ENCODE results near the gene LHFPL6. TPM values are rescaled to one million over a fixed set of nuclear protein-coding genes. Genes with fewer than 3 reads are reported as not detected.

The LHFPL6 gene
- total RNA-seq, 2 donors from 2014 or later = 0.52 to 2.8 TPM

GRCh38 chr13:39405107-39405506, 197.9 kb downstream of the LHFPL6 start:
- DNase-seq (ENCODE audit: low spot score in 2 of 2) (no peak), ATAC-seq (no peak)
- Mint-ChIP-seq H3K9me3 (peaks cover 0 to 3% of the 10 kb centered on the region in 2 donors), H3K27ac (no peak overlapping the region), H3K36me3 (no peaks in the 10 kb centered on the region)

- Mint-ChIP-seq H3K9me3 (peaks cover 0 to 3% of the 10 kb centered on the region in 2 donors), H3K27ac (no peak overlapping the region), H3K36me3 (no peaks in the 10 kb centered on the region)
- DNase-seq (ENCODE audit: low spot score in 2 of 2) = no peak
- no peak for ATAC-seq
Measured at GRCh38 chr13:39403106-39403505, 199.9 kb downstream of the LHFPL6 start.

GRCh38 chr13:39402221-39402970, 200.6 kb downstream of the LHFPL6 start:
- DNase-seq (ENCODE audit: low spot score in 2 of 2) (no peak), ATAC-seq (no peak)
- peaks cover 0 to 3% of the 10 kb centered on the region in 2 donors for H3K9me3 Mint-ChIP-seq
- H3K36me3 Mint-ChIP-seq = no peaks in the 10 kb centered on the region
- H3K27ac Mint-ChIP-seq = no peak overlapping the region

GRCh38 chr13:39401756-39402155, 201.2 kb downstream of the LHFPL6 start:
- H3K36me3 Mint-ChIP-seq = no peaks in the 10 kb centered on the region
- DNase-seq (ENCODE audit: low spot score in 2 of 2) (no peak), ATAC-seq (no peak)
- no peak overlapping the region for H3K27ac Mint-ChIP-seq
- H3K9me3 Mint-ChIP-seq = no peaks in the 10 kb centered on the region

- H3K9me3 Mint-ChIP-seq = no peaks in the 10 kb centered on the region
- ATAC-seq = peak in 1 of 2 donors; percentile 48
- no peaks in the 10 kb centered on the region for H3K36me3 Mint-ChIP-seq
Measured at GRCh38 chr13:39401046-39401705, 201.8 kb downstream of the LHFPL6 start.

GRCh38 chr13:39399102-39399501, 203.9 kb downstream of the LHFPL6 start:
- ATAC-seq = no peak
- H3K9me3 Mint-ChIP-seq = no peaks in the 10 kb centered on the region

More at GRCh38 chr13:39401046-39401705, 201.8 kb downstream of the LHFPL6 start:
- H3K27ac Mint-ChIP-seq = no peak overlapping the region
- no peak for DNase-seq (ENCODE audit: low spot score in 2 of 2)

GRCh38 chr13:39397896-39398265, 205.1 kb downstream of the LHFPL6 start:
- no peak overlapping the region for H3K27ac Mint-ChIP-seq
- ATAC-seq (no peak), DNase-seq (ENCODE audit: low spot score in 2 of 2) (no peak)
- H3K36me3 Mint-ChIP-seq = no peaks in the 10 kb centered on the region
- H3K9me3 Mint-ChIP-seq = no peaks in the 10 kb centered on the region

More at GRCh38 chr13:39399102-39399501, 203.9 kb downstream of the LHFPL6 start:
- no peak overlapping the region for H3K27ac Mint-ChIP-seq
- H3K36me3 Mint-ChIP-seq = no peaks in the 10 kb centered on the region
- DNase-seq (ENCODE audit: low spot score in 2 of 2) = no peak

- Mint-ChIP-seq H3K9me3 (no peaks in the 10 kb centered on the region), H3K27ac (no peak overlapping the region), H3K36me3 (no peaks in the 10 kb centered on the region)
- ATAC-seq = no peak
- no peak for DNase-seq (ENCODE audit: low spot score in 2 of 2)
Measured at GRCh38 chr13:39397226-39397895, 205.6 kb downstream of the LHFPL6 start.

- Mint-ChIP-seq H3K36me3 (no peaks in the 10 kb centered on the region), H3K27ac (no peak overlapping the region), H3K9me3 (no peaks in the 10 kb centered on the region)
- DNase-seq (ENCODE audit: low spot score in 2 of 2) (no peak), ATAC-seq (no peak)
Measured at GRCh38 chr13:39394796-39395678, 208.0 kb downstream of the LHFPL6 start.

GRCh38 chr13:39391761-39392160, 211.2 kb downstream of the LHFPL6 start:
- Mint-ChIP-seq H3K36me3 (no peaks in the 10 kb centered on the region), H3K9me3 (no peaks in the 10 kb centered on the region), H3K27ac (no peak overlapping the region)
- DNase-seq (ENCODE audit: low spot score in 2 of 2) = no peak
- no peak for ATAC-seq

- no peak for DNase-seq (ENCODE audit: low spot score in 2 of 2)
- ATAC-seq = no peak
- no peak overlapping the region for H3K27ac Mint-ChIP-seq
- no peaks in the 10 kb centered on the region for H3K9me3 Mint-ChIP-seq
- H3K36me3 Mint-ChIP-seq = no peaks in the 10 kb centered on the region
Measured at GRCh38 chr13:39389013-39389412, 214.0 kb downstream of the LHFPL6 start.

- ATAC-seq (no peak), DNase-seq (ENCODE audit: low spot score in 2 of 2) (no peak)
- H3K27ac Mint-ChIP-seq = no peak overlapping the region
- H3K9me3 Mint-ChIP-seq = no peaks in the 10 kb centered on the region
- no peaks in the 10 kb centered on the region for H3K36me3 Mint-ChIP-seq
Measured at GRCh38 chr13:39385621-39386231, 217.3 kb downstream of the LHFPL6 start.

- no peaks in the 10 kb centered on the region for H3K9me3 Mint-ChIP-seq
- H3K36me3 Mint-ChIP-seq = no peaks in the 10 kb centered on the region
- DNase-seq (ENCODE audit: low spot score in 2 of 2) (no peak), ATAC-seq (no peak)
- no peak overlapping the region for H3K27ac Mint-ChIP-seq
Measured at GRCh38 chr13:39385154-39385553, 217.8 kb downstream of the LHFPL6 start.

GRCh38 chr13:39381456-39381855, 221.5 kb downstream of the LHFPL6 start:
- no peak for DNase-seq (ENCODE audit: low spot score in 2 of 2)
- no peak overlapping the region for H3K27ac Mint-ChIP-seq
- no peak for ATAC-seq
- H3K36me3 Mint-ChIP-seq = no peaks in the 10 kb centered on the region
- H3K9me3 Mint-ChIP-seq = no peaks in the 10 kb centered on the region

- DNase-seq (ENCODE audit: low spot score in 2 of 2) = no peak
- peak in 1 of 2 donors; percentile 66 for ATAC-seq
- H3K36me3 Mint-ChIP-seq = no peaks in the 10 kb centered on the region
- H3K9me3 Mint-ChIP-seq = no peaks in the 10 kb centered on the region
- no peak overlapping the region for H3K27ac Mint-ChIP-seq
Measured at GRCh38 chr13:39379667-39380655, 223.0 kb downstream of the LHFPL6 start.

Measured in activated naive CD4-positive, alpha-beta T cell treated with anti-CD3 and anti-CD28 coated beads, Interleukin-2, amount 50 U/mL, for 72 hours (primary cell).